ENCODE measurements around the gene GPAT3. TPM values are rescaled to one million over a fixed set of nuclear protein-coding genes. Genes with fewer than 3 reads are reported as not detected.

The GPAT3 gene
- 0.30 and 0.56 TPM in 2 replicates for total RNA-seq (2022)
- Bru-seq, nascent RNA, result percentile 29 among the genes with signal in this experiment
- BruChase-seq, experiment 1, labeled RNA remaining after a 6-hour chase, result percentile 29 among the genes with signal in this experiment
- percentile 24 among the genes with signal in this experiment for BruChase-seq, experiment 2, labeled RNA remaining after a 2-hour chase
- long read RNA-seq, result 0 reads

DNA sequence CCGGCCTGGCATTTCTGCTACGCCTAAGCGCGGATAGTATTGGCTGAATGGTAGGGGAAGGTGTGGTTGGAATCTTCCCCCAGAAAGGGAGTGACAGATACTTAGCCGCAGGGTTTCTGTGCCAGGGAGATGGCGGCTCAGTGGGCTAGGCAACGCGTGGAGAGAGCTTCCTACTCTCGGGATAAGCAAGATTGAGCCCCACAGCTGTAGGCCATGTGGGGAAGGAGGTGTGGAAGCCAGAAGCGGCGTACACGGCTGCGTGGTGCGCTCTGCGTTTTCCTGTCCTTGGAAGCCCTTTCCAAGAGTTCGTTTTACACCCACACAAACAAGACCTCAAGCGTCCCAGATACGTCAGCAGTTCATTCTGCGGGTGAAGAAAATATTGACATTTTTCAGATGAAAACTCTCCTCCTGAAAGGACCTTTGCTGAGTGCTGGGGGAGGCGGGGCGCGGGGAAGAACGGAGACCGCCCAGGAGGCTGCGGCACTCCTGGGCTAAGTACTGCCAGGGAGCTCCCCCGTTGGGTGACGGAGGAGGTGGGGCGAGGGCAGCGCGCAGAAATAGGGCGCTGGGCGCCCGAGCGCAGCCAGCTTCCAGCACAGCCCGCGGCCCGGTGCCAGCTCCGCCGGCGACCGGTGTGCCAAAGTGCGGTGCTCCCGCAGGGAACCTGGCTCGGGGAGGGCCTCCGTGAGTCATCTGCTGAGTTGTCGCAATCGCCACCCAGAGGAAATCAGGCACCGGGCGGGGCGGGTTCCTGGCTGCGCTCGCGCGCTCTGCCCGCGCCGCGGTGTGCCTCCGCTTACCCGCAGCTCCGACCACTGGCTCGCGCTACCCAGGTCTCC, at the start of gene GPAT3:
Gene GPAT3 (plus strand): TSS at position 589 of the 842 bp plus-strand sequence. CDS start 515 bp downstream, outside the sequence.
- DNase-seq (ENCODE audit: unreplicated experiment), result peak; percentile 85
- no TSS peak for BruUV-seq (replicated peaks)
- Mint-ChIP-seq H3K4me1 (ENCODE audit: insufficient read depth, unreplicated experiment) (peaks cover 10% of the 10 kb centered on the region), H3K27ac (ENCODE audit: low read depth, unreplicated experiment) (peak within 1 kb of the TSS; percentile 79), H3K4me3 (ENCODE audit: unreplicated experiment) (peak within 1 kb of the TSS; percentile 80), H3K27me3 (ENCODE audit: insufficient read depth, unreplicated experiment) (peaks cover 53% of the 10 kb centered on the region), H3K36me3 (ENCODE audit: insufficient read depth, unreplicated experiment) (no peaks in the 10 kb centered on the region), H3K9me3 (ENCODE audit: unreplicated experiment) (no peaks in the 10 kb centered on the region)
- intact Hi-C loops (cut with micrococcal nuclease), result no loop called here
- ChIA-PET CTCF (interaction anchor here (0.7 to 2.0 kb wide), 5 partner anchors 9 to 66 kb away, joined by 3 to 7 read pairs (median 3); no protein-coding TSS in a partner anchor), POLR2A (interaction anchor here (0.8 to 1.7 kb wide), 8 partner anchors 12 to 95 kb away, joined by 3 to 7 read pairs (median 4); partner anchors contain the start of gene ABRAXAS1)
- TF ChIP-seq, protein P1, sequence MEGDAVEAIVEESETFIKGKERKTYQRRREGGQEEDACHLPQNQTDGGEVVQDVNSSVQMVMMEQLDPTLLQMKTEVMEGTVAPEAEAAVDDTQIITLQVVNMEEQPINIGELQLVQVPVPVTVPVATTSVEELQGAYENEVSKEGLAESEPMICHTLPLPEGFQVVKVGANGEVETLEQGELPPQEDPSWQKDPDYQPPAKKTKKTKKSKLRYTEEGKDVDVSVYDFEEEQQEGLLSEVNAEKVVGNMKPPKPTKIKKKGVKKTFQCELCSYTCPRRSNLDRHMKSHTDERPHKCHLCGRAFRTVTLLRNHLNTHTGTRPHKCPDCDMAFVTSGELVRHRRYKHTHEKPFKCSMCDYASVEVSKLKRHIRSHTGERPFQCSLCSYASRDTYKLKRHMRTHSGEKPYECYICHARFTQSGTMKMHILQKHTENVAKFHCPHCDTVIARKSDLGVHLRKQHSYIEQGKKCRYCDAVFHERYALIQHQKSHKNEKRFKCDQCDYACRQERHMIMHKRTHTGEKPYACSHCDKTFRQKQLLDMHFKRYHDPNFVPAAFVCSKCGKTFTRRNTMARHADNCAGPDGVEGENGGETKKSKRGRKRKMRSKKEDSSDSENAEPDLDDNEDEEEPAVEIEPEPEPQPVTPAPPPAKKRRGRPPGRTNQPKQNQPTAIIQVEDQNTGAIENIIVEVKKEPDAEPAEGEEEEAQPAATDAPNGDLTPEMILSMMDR (IDR thresholded peaks at IDR 0.05; ENCODE audit: unreplicated experiment), result no peak

DNA sequence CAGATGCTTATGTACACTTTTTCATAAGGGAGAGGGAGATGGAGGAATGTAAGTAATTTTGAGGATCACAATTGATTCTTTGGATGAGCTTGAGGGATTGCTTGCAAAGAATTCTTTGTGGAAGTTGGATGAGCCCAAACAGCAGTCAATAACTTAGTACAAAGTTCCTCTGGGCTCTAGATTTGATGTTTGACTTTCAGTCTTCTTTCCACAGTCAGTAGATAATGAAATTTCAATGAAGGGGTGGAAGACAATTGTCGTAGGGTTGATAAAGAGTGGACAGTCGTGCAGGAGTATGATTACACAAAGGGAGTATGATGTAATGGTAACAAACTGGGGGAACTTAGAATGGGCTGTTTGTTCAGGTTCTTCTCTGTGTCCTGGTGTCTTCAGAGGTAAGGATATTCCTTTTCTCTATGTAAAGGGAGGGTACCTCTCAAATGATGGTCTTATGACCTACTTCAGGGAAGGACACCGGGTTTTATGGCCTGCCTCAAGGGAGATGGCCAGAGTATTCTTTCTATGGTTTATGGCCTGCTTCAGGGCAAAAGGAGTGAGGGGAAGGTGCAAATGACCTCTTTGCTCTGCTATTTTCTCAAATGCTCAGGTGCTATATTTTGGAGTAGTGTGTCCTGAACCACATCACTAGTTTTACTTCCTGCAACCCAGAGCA, 49.3 kb upstream of the GPAT3 start:
- Mint-ChIP-seq H3K4me1 (ENCODE audit: insufficient read depth, unreplicated experiment) (no peaks in the 10 kb centered on the region), H3K36me3 (ENCODE audit: insufficient read depth, unreplicated experiment) (peaks cover under 1% of the 10 kb centered on the region), H3K9me3 (ENCODE audit: unreplicated experiment) (no peaks in the 10 kb centered on the region), H3K27me3 (ENCODE audit: insufficient read depth, unreplicated experiment) (no peaks in the 10 kb centered on the region), H3K4me3 (ENCODE audit: unreplicated experiment) (no peak overlapping the region), H3K27ac (ENCODE audit: low read depth, unreplicated experiment) (no peak overlapping the region)
- ChIA-PET POLR2A (interaction anchor here (0.9 to 2.4 kb wide), 6 partner anchors 9 to 132 kb away, joined by 3 to 8 read pairs (median 5); partner anchors contain the start of genes GPAT3, HELQ and MRPS18C), CTCF (interaction anchor here (0.6 to 1.5 kb wide), 4 partner anchors 132 to 475 kb away, joined by 3 to 6 read pairs (median 3); no protein-coding TSS in a partner anchor)
- intact Hi-C loops (cut with micrococcal nuclease), result no loop called here
- TF ChIP-seq, protein P1 (IDR thresholded peaks at IDR 0.05; ENCODE audit: unreplicated experiment), result no peak
- BruUV-seq (replicated peaks), result no TSS peak
- no peak for DNase-seq (ENCODE audit: unreplicated experiment)

DNA sequence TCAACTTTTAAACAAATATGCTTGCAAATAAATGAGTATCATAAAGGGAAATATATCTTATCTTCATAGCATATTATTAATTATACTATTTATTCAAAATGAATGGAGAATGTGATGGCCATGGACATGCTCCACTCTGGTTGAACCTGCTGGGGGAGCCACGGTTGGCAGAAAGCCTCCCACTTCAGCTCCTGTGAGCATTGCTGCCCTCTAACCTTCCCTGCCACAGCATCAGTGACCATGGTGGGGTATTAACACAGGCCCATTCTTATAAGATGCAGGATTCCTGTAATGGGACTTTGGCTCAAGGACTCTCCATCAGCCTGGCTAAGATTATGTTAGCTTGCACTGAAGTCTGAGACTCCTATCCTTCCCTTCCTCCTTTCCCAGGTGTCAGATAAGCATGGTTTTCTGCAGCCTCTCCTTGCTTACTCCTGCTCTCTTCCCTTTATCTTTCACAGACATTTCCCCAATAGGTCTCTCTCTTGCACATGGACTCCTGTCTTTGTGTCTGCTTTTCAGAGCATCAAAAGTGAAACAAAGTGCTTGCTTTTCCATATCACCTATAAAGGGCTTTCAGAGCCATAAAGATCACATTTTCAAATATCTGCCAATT, 46.1 kb upstream of the GPAT3 start:
- intact Hi-C loops (cut with micrococcal nuclease), result no loop called here
- TF ChIP-seq, protein P1 (IDR thresholded peaks at IDR 0.05; ENCODE audit: unreplicated experiment), result no peak
- H3K27ac Mint-ChIP-seq (ENCODE audit: low read depth, unreplicated experiment), result no peak overlapping the region
- POLR2A ChIA-PET, result no interaction called here
- CTCF ChIA-PET, result interaction anchor here (0.6 to 3.8 kb wide), 3 partner anchors 153 to 1245 kb away, joined by 3 to 49 read pairs (median 5); no protein-coding TSS in a partner anchor
- no peak overlapping the region for H3K4me3 Mint-ChIP-seq (ENCODE audit: unreplicated experiment)
- no peaks in the 10 kb centered on the region for H3K27me3 Mint-ChIP-seq (ENCODE audit: insufficient read depth, unreplicated experiment)
- no peaks in the 10 kb centered on the region for H3K9me3 Mint-ChIP-seq (ENCODE audit: unreplicated experiment)
- no TSS peak for BruUV-seq (replicated peaks)
- H3K4me1 Mint-ChIP-seq (ENCODE audit: insufficient read depth, unreplicated experiment), result no peaks in the 10 kb centered on the region
- no peaks in the 10 kb centered on the region for H3K36me3 Mint-ChIP-seq (ENCODE audit: insufficient read depth, unreplicated experiment)
- no peak for DNase-seq (ENCODE audit: unreplicated experiment)
